Cardiac muscle cell (in vitro differentiated cells and primary cell): ENCODE results near the gene PLEKHD1. TPM values are rescaled to one million over a fixed set of nuclear protein-coding genes. Genes with fewer than 3 reads are reported as not detected.
"Not testable (repeated sequence)": the region's sequence is repeated elsewhere in the genome, so short reads cannot be mapped to it uniquely, and the experiment has no call there.

Source experiments
- DNase-seq, 2 donors: peaks; one replicate each; pipeline versions ENCODE4 v3.0.0 to v3.0.0-alpha.2; 2010 to 2017; ENCODE audit warnings: low read depth in 1 of 2, low spot score in 1 of 2
- H3K27ac ChIP-seq: fragments of 200-600 bp; sonication (generic); 2 replicates; pipeline ENCODE4 v1.5.1; 2016
- H3K27me3 ChIP-seq: fragments of 200-600 bp; sonication (generic); 2 replicates; pipeline ENCODE4 v1.6.0; 2016; ENCODE audit warnings: control low read depth
- H3K36me3 ChIP-seq: fragments of 200-600 bp; sonication (generic); 2 replicates; pipeline ENCODE4 v1.5.1; 2016; ENCODE audit warnings: control low read depth
- H3K4me1 ChIP-seq: fragments of 200-600 bp; sonication (generic); 2 replicates; pipeline ENCODE4 v1.8.1; 2017; ENCODE audit warnings: low read depth, mild to moderate bottlenecking, mixed run types
- H3K4me3 ChIP-seq: fragments of 200-600 bp; sonication (generic); 2 replicates; pipeline ENCODE4 v1.5.1; 2016; ENCODE audit warnings: mild to moderate bottlenecking
- H3K9me3 ChIP-seq: fragments of 200-600 bp; sonication (generic); 2 replicates; pipeline ENCODE4 v1.5.1; 2017; ENCODE audit warnings: low read depth, mild to moderate bottlenecking, control low read depth
- CTCF ChIP-seq: IDR thresholded peaks from 2 replicates; pipeline ENCODE4 v1.5.1; 2012; ENCODE audit warnings: low read depth, mild to moderate bottlenecking, low read length
- polyA plus RNA-seq: library from polyadenylated mRNA; unstranded; fragments of >200 nt; fragmentation: Nextera tagmentation; extraction: Ambion mirVana; gene quantifications from 2 replicates; pipeline ENCODE4 v1.2.1, GENCODE V29; 2016
- total RNA-seq: library from RNA; depleted of rRNA; stranded (reverse); fragments of >200 nt; gene quantifications from 2 replicates; pipeline ENCODE4 v1.2.3, GENCODE V29; 2016

The PLEKHD1 gene
- total and polyA plus RNA-seq, 2 experiments from 2014 or later: 0.12 to 0.37 TPM

- Histone ChIP-seq H3K36me3 (no peaks in the 10 kb centered on the region), H3K27me3 (peaks cover 7% of the 10 kb centered on the region), H3K4me1 (no peaks in the 10 kb centered on the region), H3K27ac (no peak overlapping the region), H3K4me3 (no peak overlapping the region), H3K9me3 (no peaks in the 10 kb centered on the region)
- no peak for TF ChIP-seq CTCF
- DNase-seq: no peak
Observed at GRCh38 chr14:69495341-69495921, 10.9 kb downstream of the PLEKHD1 start.

GRCh38 chr14:69497866-69498265, 13.3 kb downstream of the PLEKHD1 start:
- DNase-seq, H3K4me3 ChIP-seq, H3K27me3 ChIP-seq, H3K4me1 ChIP-seq, H3K9me3 ChIP-seq, H3K36me3 ChIP-seq, H3K27ac ChIP-seq: not testable (repeated sequence)

GRCh38 chr14:69498286-69498685, 13.8 kb downstream of the PLEKHD1 start:
- H3K27ac ChIP-seq, H3K36me3 ChIP-seq, H3K4me3 ChIP-seq, DNase-seq, H3K4me1 ChIP-seq, H3K27me3 ChIP-seq, H3K9me3 ChIP-seq: not testable (repeated sequence)

- DNase-seq: no peak
- no peak overlapping the region for H3K4me3 ChIP-seq
- H3K27me3 ChIP-seq: peaks cover 8% of the 10 kb centered on the region
- no peak overlapping the region for H3K27ac ChIP-seq
- H3K4me1 ChIP-seq: no peaks in the 10 kb centered on the region
- no peak for TF ChIP-seq CTCF
- no peaks in the 10 kb centered on the region for H3K36me3 ChIP-seq
- H3K9me3 ChIP-seq: no peaks in the 10 kb centered on the region
Observed at GRCh38 chr14:69499436-69499835, 14.9 kb downstream of the PLEKHD1 start.

- Histone ChIP-seq H3K36me3 (no peaks in the 10 kb centered on the region), H3K27me3 (peaks cover 6% of the 10 kb centered on the region), H3K4me3 (no peak overlapping the region), H3K27ac (no peak overlapping the region), H3K9me3 (no peaks in the 10 kb centered on the region), H3K4me1 (no peaks in the 10 kb centered on the region)
- TF ChIP-seq CTCF: no peak
- no peak for DNase-seq
Observed at GRCh38 chr14:69500096-69500495, 15.6 kb downstream of the PLEKHD1 start.

GRCh38 chr14:69500736-69501135, 16.2 kb downstream of the PLEKHD1 start:
- DNase-seq: no peak
- no peak overlapping the region for H3K4me3 ChIP-seq

More at GRCh38 chr14:69500736-69501135, 16.2 kb downstream of the PLEKHD1 start:
- peaks cover 6% of the 10 kb centered on the region for H3K27me3 ChIP-seq
- no peaks in the 10 kb centered on the region for H3K4me1 ChIP-seq
- TF ChIP-seq CTCF: no peak
- H3K27ac ChIP-seq: no peak overlapping the region
- H3K36me3 ChIP-seq: no peaks in the 10 kb centered on the region
- H3K9me3 ChIP-seq: no peaks in the 10 kb centered on the region
